Right atrium auricular region (tissue), 2 donors: ENCODE measurements around the gene RFXAP. TPM values are rescaled to one million over a fixed set of nuclear protein-coding genes. Genes with fewer than 3 reads are reported as not detected.

Experiments used
- DNase-seq: peaks from one replicate; pipeline ENCODE4 v3.0.0-alpha.2; 2019; ENCODE audit warnings: low spot score
- H3K27ac ChIP-seq, 2 donors: fragments of 200-600 bp; sonication (generic); 1 replicate in 1 of 2; 2 replicates in 1 of 2; pipeline ENCODE4 v1.5.1; 2016 to 2019
- H3K27me3 ChIP-seq, 2 donors: fragments of 200-600 bp; sonication (generic); one replicate each; pipeline versions ENCODE4 v1.5.1 to v1.6.0; 2017 to 2019
- H3K36me3 ChIP-seq: fragments of 200-600 bp; sonication (generic); one replicate; pipeline ENCODE4 v1.5.1; 2016
- H3K4me1 ChIP-seq, 2 donors: fragments of 200-600 bp; sonication (generic); one replicate each; pipeline versions ENCODE4 v1.5.1 to v1.6.0; 2017 to 2019
- H3K4me3 ChIP-seq, 2 donors: fragments of 200-600 bp; sonication (generic); 1 replicate in 1 of 2; 2 replicates in 1 of 2; pipeline ENCODE4 v1.5.1; 2017 to 2019; ENCODE audit warnings: mild to moderate bottlenecking in 1 of 2, moderate library complexity in 1 of 2
- H3K9me3 ChIP-seq, 2 donors: fragments of 200-600 bp; sonication (generic); one replicate each; pipeline ENCODE4 v1.5.1; 2019
- CTCF ChIP-seq, 2 donors: fragments of 200-600 bp; sonication (generic); IDR thresholded peaks; one replicate each; pipeline ENCODE4 v1.5.1; 2019; ENCODE audit warnings: antibody characterized with exemption in 2 of 2
- total RNA-seq, 2 donors: library from RNA; depleted of rRNA; stranded (reverse); fragments of >200 nt; gene quantifications; one replicate each; pipeline ENCODE4 v1.1.0, GENCODE V29; 2016

Gene RFXAP
- 1 to 10 TPM; 1.7 to 2.2 TPM for total RNA-seq

DNA sequence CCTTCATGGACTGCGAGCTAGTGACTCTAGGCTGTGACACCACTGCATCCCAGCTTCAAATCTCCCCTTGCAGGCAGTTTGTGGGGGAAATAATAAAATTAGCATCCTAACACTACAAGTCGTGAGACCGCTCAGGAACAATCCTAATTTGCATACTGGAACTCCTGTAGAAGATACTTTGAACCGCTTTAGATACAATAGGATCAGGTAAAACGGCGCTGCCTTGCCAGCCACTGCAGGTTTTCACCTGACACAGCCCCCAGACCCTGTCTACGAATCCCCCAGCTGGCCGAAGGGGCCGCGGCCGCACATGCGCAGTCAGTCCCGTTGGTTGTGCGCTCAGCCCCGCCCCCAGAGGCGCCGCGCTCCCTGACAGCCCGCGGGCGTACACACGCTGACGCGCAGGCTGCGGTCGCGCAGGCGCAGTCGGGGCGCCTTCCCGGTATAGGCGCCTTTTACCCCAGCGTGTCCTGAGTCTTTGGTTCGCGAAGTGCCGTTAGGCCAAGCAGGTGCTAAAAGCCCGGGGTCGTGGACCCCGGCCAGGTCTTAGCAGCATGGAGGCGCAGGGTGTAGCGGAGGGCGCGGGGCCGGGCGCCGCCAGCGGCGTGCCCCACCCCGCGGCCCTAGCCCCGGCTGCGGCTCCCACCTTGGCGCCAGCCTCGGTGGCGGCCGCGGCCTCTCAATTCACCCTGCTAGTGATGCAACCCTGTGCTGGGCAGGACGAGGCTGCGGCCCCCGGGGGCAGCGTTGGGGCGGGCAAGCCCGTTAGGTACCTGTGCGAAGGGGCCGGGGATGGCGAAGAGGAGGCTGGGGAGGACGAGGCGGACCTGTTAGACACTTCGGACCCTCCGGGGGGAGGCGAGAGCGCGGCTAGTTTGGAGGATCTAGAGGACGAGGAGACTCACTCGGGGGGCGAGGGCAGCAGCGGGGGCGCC is at the start of gene RFXAP:
Gene RFXAP (plus strand): TSS at position 419 of the 935 bp plus-strand sequence. CDS start 136 bp downstream, at position 555.
- Histone ChIP-seq H3K4me3 (peak within 1 kb of the TSS; percentile 59 to 78), H3K27me3 (no peaks in the 10 kb centered on the region), H3K27ac (peak within 1 kb of the TSS; percentile 46 to 65), H3K9me3 (no peaks in the 10 kb centered on the region), H3K4me1 (peaks cover 0 to 16% of the 10 kb centered on the region in 2 donors), H3K36me3 (no peaks in the 10 kb centered on the region)
- TF ChIP-seq CTCF (IDR thresholded peaks at IDR 0.05) = peak in 1 of 2 donors; percentile 42
- DNase-seq = peak; percentile 85

GRCh38 chr13:36769545-36769944 is 49.5 kb upstream of the RFXAP start:
- no peak for TF ChIP-seq CTCF (IDR thresholded peaks at IDR 0.05)
- Histone ChIP-seq H3K36me3 (no peaks in the 10 kb centered on the region), H3K4me3 (no peak overlapping the region), H3K27me3 (no peaks in the 10 kb centered on the region), H3K27ac (no peak overlapping the region), H3K4me1 (no peaks in the 10 kb centered on the region), H3K9me3 (peaks cover 0 to 6% of the 10 kb centered on the region in 2 donors)
- no peak for DNase-seq

GRCh38 chr13:36770741-36771140 is 48.3 kb upstream of the RFXAP start:
- H3K9me3 ChIP-seq = peaks cover 0 to 6% of the 10 kb centered on the region in 2 donors

GRCh38 chr13:36772853-36773252 is 46.2 kb upstream of the RFXAP start:
- Histone ChIP-seq H3K4me3 (no peak overlapping the region), H3K4me1 (no peaks in the 10 kb centered on the region), H3K27ac (no peak overlapping the region), H3K36me3 (no peaks in the 10 kb centered on the region), H3K27me3 (no peaks in the 10 kb centered on the region), H3K9me3 (no peaks in the 10 kb centered on the region)
- no peak for TF ChIP-seq CTCF (IDR thresholded peaks at IDR 0.05)
- DNase-seq = no peak

More at GRCh38 chr13:36770741-36771140, 48.3 kb upstream of the RFXAP start:
- Histone ChIP-seq H3K36me3 (no peaks in the 10 kb centered on the region), H3K27me3 (no peaks in the 10 kb centered on the region), H3K4me1 (no peaks in the 10 kb centered on the region), H3K4me3 (no peak overlapping the region), H3K27ac (no peak overlapping the region)
- no peak for DNase-seq
- no peak for TF ChIP-seq CTCF (IDR thresholded peaks at IDR 0.05)

GRCh38 chr13:36774931-36775330 is 44.1 kb upstream of the RFXAP start:
- H3K27ac ChIP-seq = no peak overlapping the region
- H3K9me3 ChIP-seq = no peaks in the 10 kb centered on the region
- no peak for TF ChIP-seq CTCF (IDR thresholded peaks at IDR 0.05)
- H3K36me3 ChIP-seq = no peaks in the 10 kb centered on the region
- no peaks in the 10 kb centered on the region for H3K4me1 ChIP-seq
- no peak for DNase-seq
- H3K27me3 ChIP-seq = no peaks in the 10 kb centered on the region
- H3K4me3 ChIP-seq = no peak overlapping the region
